OCI-M1 (cell line): ENCODE measurements around the gene BTRC.

Source experiments
- DNase-seq: peaks from one replicate; lab custom pipeline; 2025; lab: John Stamatoyannopoulos, UW

The BTRC gene

GRCh38 chr10:101538446-101538845, 184.5 kb downstream of the BTRC start:
- no peak for DNase-seq

DNA sequence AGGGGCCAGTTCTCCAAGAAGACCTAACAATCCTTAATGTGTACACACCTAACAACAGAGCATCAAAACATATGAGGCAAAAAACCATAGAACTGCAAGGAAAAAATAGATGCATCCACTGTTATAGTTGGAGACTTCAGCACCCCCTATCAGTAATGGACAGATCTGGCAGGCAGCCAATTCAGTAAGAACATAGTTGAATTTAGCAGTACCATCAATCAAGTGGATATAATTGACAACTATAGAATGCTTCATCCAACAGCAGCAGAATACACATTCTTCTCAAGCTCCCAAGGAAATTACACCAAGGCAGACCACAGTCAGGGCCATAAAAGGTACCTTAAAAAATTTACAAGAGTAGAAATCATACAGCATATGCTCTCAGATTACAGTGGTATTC, 191.9 kb downstream of the BTRC start:
- peak; percentile 69 for DNase-seq

DNA sequence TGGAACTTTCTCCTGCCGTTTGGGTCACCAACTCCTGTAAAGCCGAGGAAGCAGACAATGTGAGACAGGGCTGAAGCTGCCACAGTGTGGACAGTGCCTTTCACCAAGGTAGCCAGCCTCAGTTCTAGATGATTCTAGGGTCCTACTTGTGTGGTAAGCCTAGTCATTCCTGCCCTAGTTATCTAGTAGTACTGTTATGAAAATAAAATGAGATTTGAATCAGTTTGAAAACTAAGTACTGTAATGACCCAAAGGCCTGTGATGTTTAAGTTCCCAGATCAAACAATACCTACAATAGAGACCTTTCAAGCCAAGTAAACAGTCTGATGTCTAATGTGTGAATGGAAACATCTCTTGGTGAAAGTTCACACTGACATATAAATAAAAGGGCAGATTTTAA, 197.0 kb downstream of the BTRC start:
- DNase-seq, result no peak

GRCh38 chr10:101552442-101552841, 198.5 kb downstream of the BTRC start:
- DNase-seq, result peak; percentile 33

GRCh38 chr10:101557541-101557940, 203.6 kb downstream of the BTRC start:
- no peak for DNase-seq

DNA sequence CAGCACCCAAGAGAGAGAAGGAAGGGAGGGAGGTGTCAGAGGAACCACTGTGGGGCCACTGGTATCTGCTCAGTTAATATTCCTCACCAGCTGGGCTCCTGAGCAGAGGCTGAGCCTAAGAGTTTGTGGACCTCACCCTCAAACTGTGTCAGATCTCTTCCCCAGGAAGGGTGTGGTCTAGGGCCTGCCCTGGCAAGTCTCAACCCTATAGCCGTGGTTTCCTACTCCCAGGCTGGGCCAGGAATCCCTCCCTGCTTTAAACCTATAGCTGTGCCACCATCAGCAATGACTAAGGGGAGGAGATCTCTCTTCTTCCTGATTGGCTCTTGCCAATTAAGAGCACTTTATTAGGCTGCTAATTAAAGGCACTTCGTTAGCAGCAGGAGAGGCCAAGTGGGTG, 204.2 kb downstream of the BTRC start:
- no peak for DNase-seq

- DNase-seq, result no peak
These were observed 205.0 kb downstream of the BTRC start for GRCh38 chr10:101558671-101559595.

DNA sequence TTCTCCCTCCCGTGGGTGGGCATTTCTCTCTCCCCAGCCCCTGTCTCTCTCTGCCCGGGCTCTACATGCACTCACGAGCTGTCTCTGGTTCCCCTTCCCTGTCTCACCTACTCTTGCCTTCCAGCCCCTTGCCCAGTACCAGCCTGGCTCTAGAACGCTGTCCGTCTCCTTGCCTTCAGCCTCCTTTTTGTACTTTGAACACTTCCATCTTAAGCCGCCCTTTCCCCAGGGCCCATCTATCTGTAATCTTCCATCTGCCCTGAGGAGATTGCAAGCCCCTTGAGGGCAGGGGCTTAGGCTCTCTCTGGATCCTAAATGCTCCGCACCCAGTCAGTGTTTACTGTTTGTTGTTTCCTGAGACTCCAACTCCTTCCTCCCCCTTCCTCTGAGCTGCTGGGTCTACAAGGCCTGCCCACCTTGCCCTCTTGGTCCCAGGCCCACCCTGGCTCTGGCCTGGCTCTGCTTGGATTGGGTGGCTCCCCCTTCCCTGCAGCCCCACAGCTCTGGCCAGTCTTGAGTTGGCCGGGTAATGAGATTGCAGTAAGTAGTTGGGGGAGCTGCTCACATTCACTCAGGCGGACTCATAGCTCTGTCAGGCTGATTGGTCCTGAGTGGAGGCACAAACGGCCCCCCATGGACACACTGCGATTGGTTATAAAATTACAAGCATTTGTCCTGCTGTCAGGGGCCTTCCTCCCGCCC, 205.8 kb downstream of the BTRC start:
- DNase-seq, result no peak

- no peak for DNase-seq
These were observed 206.5 kb downstream of the BTRC start for GRCh38 chr10:101560298-101561067.

GRCh38 chr10:101561068-101561915, 207.3 kb downstream of the BTRC start:
- DNase-seq, result no peak

- DNase-seq, result no peak
These were observed 208.3 kb downstream of the BTRC start for GRCh38 chr10:101562231-101562630.

GRCh38 chr10:101563007-101563406, 209.0 kb downstream of the BTRC start:
- no peak for DNase-seq

- no peak for DNase-seq
These were observed 209.6 kb downstream of the BTRC start for GRCh38 chr10:101563497-101564040.

GRCh38 chr10:101564490-101564991, 210.6 kb downstream of the BTRC start:
- no peak for DNase-seq

DNA sequence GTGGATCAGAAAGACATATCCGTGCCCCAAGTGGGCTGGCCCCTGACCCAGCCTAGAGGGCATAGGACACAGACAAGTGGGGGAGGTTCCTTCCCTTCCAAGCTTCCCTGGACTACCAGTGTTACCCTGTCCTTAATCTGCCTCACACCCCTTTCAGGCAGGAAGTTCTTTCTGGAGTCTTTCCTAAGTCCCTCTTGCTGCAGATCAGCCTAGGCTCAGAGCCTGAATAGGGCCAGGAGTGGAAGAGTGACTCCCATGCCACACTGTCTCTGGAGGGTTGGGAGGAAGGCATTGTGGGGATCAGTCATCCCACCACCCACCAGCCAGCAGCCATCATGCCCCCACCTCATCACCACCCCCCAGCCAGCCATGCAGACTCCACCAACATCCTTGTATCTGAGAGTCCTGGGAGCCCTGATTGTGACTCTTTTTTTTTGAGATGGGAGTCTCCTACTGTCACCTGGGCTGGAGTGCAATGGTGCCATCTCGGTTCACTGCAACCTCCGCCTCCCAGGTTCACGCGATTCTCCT, 211.5 kb downstream of the BTRC start:
- DNase-seq, result no peak

DNA sequence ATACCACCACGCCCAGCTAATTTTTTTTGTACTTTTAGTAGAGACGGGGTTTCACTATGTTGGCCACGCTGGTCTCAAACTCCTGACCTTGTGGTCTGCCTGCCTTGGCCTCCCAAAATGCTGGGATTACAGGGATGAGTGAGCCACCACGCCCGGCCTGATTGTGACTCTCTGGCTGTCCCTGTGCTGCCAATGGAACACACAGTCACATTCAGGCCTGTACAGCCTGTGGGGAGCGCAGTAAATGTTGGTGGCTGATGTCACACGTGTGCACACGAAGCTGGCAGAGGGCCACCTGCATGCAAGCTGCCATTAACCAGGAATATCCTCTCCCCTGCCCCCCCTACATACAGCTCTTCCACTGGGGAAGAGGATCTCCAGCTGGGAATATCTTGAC, 212.0 kb downstream of the BTRC start:
- DNase-seq, result no peak

- DNase-seq, result no peak
These were observed 212.6 kb downstream of the BTRC start for GRCh38 chr10:101566333-101567164.

GRCh38 chr10:101567165-101568006, 213.4 kb downstream of the BTRC start:
- DNase-seq, result no peak
